HEK293 (cell line): ENCODE results near the gene ERGIC1.

Experiments used
- AEBP2 ChIP-seq: fragments of 450-650 bp; formaldehyde crosslinking; IDR thresholded peaks from 2 replicates; pipeline ENCODE4 v1.5.1; 2016; ENCODE audit warnings: missing biosample characterization, missing genetic modification characterization, borderline replicate concordance
- GLI4 ChIP-seq: fragments of 450-650 bp; formaldehyde crosslinking; IDR thresholded peaks from 2 replicates; pipeline ENCODE4 v1.5.1; 2016; ENCODE audit warnings: missing biosample characterization, missing genetic modification characterization
- GLIS1 ChIP-seq: fragments of 450-650 bp; formaldehyde crosslinking; IDR thresholded peaks from 2 replicates; pipeline ENCODE4 v1.5.1; 2016; ENCODE audit warnings: missing biosample characterization, missing genetic modification characterization
- HOXA7 ChIP-seq: sonication (generic); formaldehyde crosslinking; IDR thresholded peaks from 2 replicates; pipeline ENCODE4 v1.8.1; 2022; ENCODE audit warnings: missing genetic modification reagents, borderline replicate concordance
- OVOL3 ChIP-seq: fragments of 450-650 bp; formaldehyde crosslinking; IDR thresholded peaks from 2 replicates; pipeline ENCODE4 v1.5.1; 2016; ENCODE audit warnings: missing biosample characterization, missing genetic modification characterization
- PRDM6 ChIP-seq: fragments of 450-650 bp; formaldehyde crosslinking; IDR thresholded peaks from 2 replicates; pipeline ENCODE4 v1.5.1; 2017; ENCODE audit warnings: missing biosample characterization, missing genetic modification characterization
- ZBTB10 ChIP-seq: fragments of 450-650 bp; formaldehyde crosslinking; IDR thresholded peaks from 2 replicates; pipeline ENCODE4 v1.5.1; 2016; ENCODE audit warnings: missing biosample characterization, missing genetic modification characterization
- ZBTB11 ChIP-seq: fragments of 450-650 bp; formaldehyde crosslinking; conservative IDR thresholded peaks from 2 replicates; pipeline ENCODE4 v1.5.1; 2016; ENCODE audit warnings: low read depth, missing biosample characterization, missing genetic modification characterization
- ZEB2 ChIP-seq: fragments of 450-650 bp; formaldehyde crosslinking; IDR thresholded peaks from 2 replicates; pipeline ENCODE4 v1.5.1; 2016; ENCODE audit warnings: missing biosample characterization, missing genetic modification characterization
- ZNF148 ChIP-seq: fragments of 450-650 bp; formaldehyde crosslinking; IDR thresholded peaks from 2 replicates; pipeline ENCODE4 v1.5.0; 2017; ENCODE audit warnings: missing biosample characterization, missing genetic modification characterization, borderline replicate concordance
- ZNF366 ChIP-seq: fragments of 450-650 bp; formaldehyde crosslinking; conservative IDR thresholded peaks from 2 replicates; pipeline ENCODE4 v1.5.1; 2016; ENCODE audit warnings: missing biosample characterization, missing genetic modification characterization
- ZNF37A ChIP-seq: fragments of 450-650 bp; IDR thresholded peaks from 2 replicates; pipeline ENCODE4 v1.5.1; 2018; ENCODE audit warnings: missing biosample characterization, missing genetic modification characterization
- ZNF518A ChIP-seq: fragments of 450-650 bp; formaldehyde crosslinking; conservative IDR thresholded peaks from 2 replicates; pipeline ENCODE4 v1.5.1; 2016; ENCODE audit warnings: low read depth, missing biosample characterization, missing genetic modification characterization
- ZNF544 ChIP-seq: fragments of 450-650 bp; formaldehyde crosslinking; IDR thresholded peaks from 2 replicates; pipeline ENCODE4 v1.5.0; 2017; ENCODE audit warnings: missing biosample characterization, missing genetic modification characterization
- ZNF585B ChIP-seq: fragments of 450-650 bp; formaldehyde crosslinking; IDR thresholded peaks from 2 replicates; pipeline ENCODE4 v1.5.1; 2016; ENCODE audit warnings: missing biosample characterization, missing genetic modification characterization
- ZNF596 ChIP-seq: fragments of 450-650 bp; IDR thresholded peaks from 2 replicates; pipeline ENCODE4 v1.5.0; 2018; ENCODE audit warnings: missing biosample characterization, mild to moderate bottlenecking, missing genetic modification characterization, moderate library complexity
- ZNF645 ChIP-seq: fragments of 450-650 bp; formaldehyde crosslinking; IDR thresholded peaks from 2 replicates; pipeline ENCODE4; 2016; ENCODE audit warnings: missing biosample characterization, missing genetic modification characterization
- ZNF660 ChIP-seq: fragments of 450-650 bp; IDR thresholded peaks from 2 replicates; pipeline ENCODE4 v1.5.1; 2018; ENCODE audit warnings: missing biosample characterization, mild to moderate bottlenecking, missing genetic modification characterization
- ZNF704 ChIP-seq: fragments of 450-650 bp; formaldehyde crosslinking; IDR thresholded peaks from 2 replicates; pipeline ENCODE4 v1.5.1; 2016; ENCODE audit warnings: missing biosample characterization, missing genetic modification characterization
- ZNF76 ChIP-seq: fragments of 450-650 bp; formaldehyde crosslinking; IDR thresholded peaks from 2 replicates; pipeline ENCODE4; 2016; ENCODE audit warnings: low read depth, missing biosample characterization, missing genetic modification characterization, borderline replicate concordance

Gene ERGIC1

GRCh38 chr5:172903790-172904189 lies 69.7 kb downstream of the ERGIC1 start (continued):
- no peak for TF ChIP-seq ZBTB11 (tag by site-specific recombination)
- no peak for TF ChIP-seq ZNF585B
- TF ChIP-seq HOXA7, result no peak
- peak; percentile 94 for TF ChIP-seq ZBTB10 (tag by site-specific recombination)
- TF ChIP-seq ZNF645 (tag by site-specific recombination), result peak; percentile 96
- peak; percentile 49; the same call in 1 of the 2 replicates for TF ChIP-seq ZNF518A (tag by site-specific recombination)
- peak; percentile 98 for TF ChIP-seq ZNF148 (tag by site-specific recombination)
- TF ChIP-seq AEBP2 (tag by site-specific recombination), result no peak
- TF ChIP-seq ZNF37A (tag by site-specific recombination), result no peak
- no peak for TF ChIP-seq ZNF704 (tag by site-specific recombination)
- TF ChIP-seq ZNF76 (tag by site-specific recombination), result no peak
- peak; percentile 95; the same call in 1 of the 2 replicates for TF ChIP-seq GLI4
- TF ChIP-seq OVOL3 (tag by site-specific recombination), result no peak
- peak; percentile 88 for TF ChIP-seq GLIS1
- TF ChIP-seq PRDM6 (tag by site-specific recombination), result no peak
- TF ChIP-seq ZNF544 (tag by site-specific recombination), result no peak
- no peak for TF ChIP-seq ZNF596 (tag by site-specific recombination)
- TF ChIP-seq ZEB2 (tag by site-specific recombination), result peak; percentile 86
- peak; percentile 70; the same call in 1 of the 2 replicates for TF ChIP-seq ZNF660 (tag by site-specific recombination)
- TF ChIP-seq ZNF366, result peak; percentile 89
